GM23338 (cell line): ENCODE data around the gene PTOV1. TPM values are rescaled to one million over a fixed set of nuclear protein-coding genes. Genes with fewer than 3 reads are reported as not detected.

ENCODE experiments used
- EZH2 ChIP-seq: fragments of 200-600 bp; sonication (generic); IDR thresholded peaks from one replicate; pipeline ENCODE4 v1.8.0; 2017; ENCODE audit warnings: antibody characterized with exemption, mild to moderate bottlenecking, low read depth; ENCODE audit not compliant: unreplicated experiment
- EZH2phosphoT487 ChIP-seq: fragments of 200-600 bp; sonication (generic); IDR thresholded peaks from one replicate; pipeline ENCODE4 v1.8.1; 2018; ENCODE audit warnings: antibody characterized with exemption; ENCODE audit not compliant: unreplicated experiment
- JUNB ChIP-seq: IDR thresholded peaks from one replicate; pipeline ENCODE4 v1.6.1; 2016; ENCODE audit warnings: antibody characterized with exemption; ENCODE audit not compliant: unreplicated experiment
- POLR2AphosphoS5 ChIP-seq: IDR thresholded peaks from 2 replicates; pipeline ENCODE4 v1.6.1; 2016; ENCODE audit warnings: antibody characterized with exemption, low read depth
- STAT1 ChIP-seq: IDR thresholded peaks from one replicate; pipeline ENCODE4 v1.6.1; 2016; ENCODE audit warnings: antibody characterized with exemption; ENCODE audit not compliant: unreplicated experiment
- ZNF331 ChIP-seq: fragments of 250-450 bp; sonication (Bioruptor Pico); IDR thresholded peaks from 2 replicates; pipeline ENCODE4 v1.5.0; 2020; ENCODE audit warnings: low read depth, mild to moderate bottlenecking, moderate library complexity
- polyA plus RNA-seq: library from polyadenylated mRNA; unstranded; fragments of >200 nt; fragmentation: Nextera tagmentation; extraction: Ambion mirVana; gene quantifications from 2 replicates; pipeline ENCODE4 v1.2.1, GENCODE V29; 2016
- total RNA-seq: library from RNA; depleted of rRNA; stranded (reverse); fragments of >200 nt; shearing (Covaris generic); gene quantifications from 2 replicates; pipeline ENCODE4 v1.2.3, GENCODE V29; 2014
- TF ChIP-seq, protein P1 (sequence below): fragments of 250-450 bp; sonication (Bioruptor Pico); IDR thresholded peaks from 2 replicates; pipeline ENCODE4 v1.5.0; 2020; ENCODE audit warnings: mild to moderate bottlenecking, moderate library complexity
- TF ChIP-seq, protein P2 (sequence below), 2 experiments: fragments of 200-600 bp in 1 of 2; sonication (generic) in 1 of 2; conservative IDR thresholded peaks; 2 replicates each; pipeline versions ENCODE4 v1.5.1 to v1.6.1; 2016 to 2017; ENCODE audit warnings: antibody characterized with exemption in 2 of 2, low read depth in 2 of 2, mild to moderate bottlenecking in 2 of 2, moderate library complexity in 1 of 2

The PTOV1 gene
- total and polyA plus RNA-seq, 2 experiments from 2014 or later: 188 to 209 TPM

DNA sequence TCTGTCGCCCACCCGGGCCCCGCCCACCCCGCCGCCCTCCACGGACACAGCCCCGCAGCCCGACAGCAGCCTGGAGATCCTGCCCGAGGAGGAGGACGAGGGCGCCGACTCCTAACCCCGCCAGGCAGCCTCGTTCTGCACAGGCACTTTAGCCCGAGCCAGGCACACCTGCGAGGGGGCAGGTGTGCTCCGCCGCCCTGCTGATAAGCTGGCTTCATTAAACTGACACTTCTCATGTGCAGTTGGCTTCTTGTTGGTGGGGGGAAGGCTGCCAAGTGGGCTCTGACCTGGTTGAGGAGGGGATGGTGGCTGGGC lies 37.5 kb downstream of the PTOV1 start (continued):
- TF ChIP-seq, protein P1, sequence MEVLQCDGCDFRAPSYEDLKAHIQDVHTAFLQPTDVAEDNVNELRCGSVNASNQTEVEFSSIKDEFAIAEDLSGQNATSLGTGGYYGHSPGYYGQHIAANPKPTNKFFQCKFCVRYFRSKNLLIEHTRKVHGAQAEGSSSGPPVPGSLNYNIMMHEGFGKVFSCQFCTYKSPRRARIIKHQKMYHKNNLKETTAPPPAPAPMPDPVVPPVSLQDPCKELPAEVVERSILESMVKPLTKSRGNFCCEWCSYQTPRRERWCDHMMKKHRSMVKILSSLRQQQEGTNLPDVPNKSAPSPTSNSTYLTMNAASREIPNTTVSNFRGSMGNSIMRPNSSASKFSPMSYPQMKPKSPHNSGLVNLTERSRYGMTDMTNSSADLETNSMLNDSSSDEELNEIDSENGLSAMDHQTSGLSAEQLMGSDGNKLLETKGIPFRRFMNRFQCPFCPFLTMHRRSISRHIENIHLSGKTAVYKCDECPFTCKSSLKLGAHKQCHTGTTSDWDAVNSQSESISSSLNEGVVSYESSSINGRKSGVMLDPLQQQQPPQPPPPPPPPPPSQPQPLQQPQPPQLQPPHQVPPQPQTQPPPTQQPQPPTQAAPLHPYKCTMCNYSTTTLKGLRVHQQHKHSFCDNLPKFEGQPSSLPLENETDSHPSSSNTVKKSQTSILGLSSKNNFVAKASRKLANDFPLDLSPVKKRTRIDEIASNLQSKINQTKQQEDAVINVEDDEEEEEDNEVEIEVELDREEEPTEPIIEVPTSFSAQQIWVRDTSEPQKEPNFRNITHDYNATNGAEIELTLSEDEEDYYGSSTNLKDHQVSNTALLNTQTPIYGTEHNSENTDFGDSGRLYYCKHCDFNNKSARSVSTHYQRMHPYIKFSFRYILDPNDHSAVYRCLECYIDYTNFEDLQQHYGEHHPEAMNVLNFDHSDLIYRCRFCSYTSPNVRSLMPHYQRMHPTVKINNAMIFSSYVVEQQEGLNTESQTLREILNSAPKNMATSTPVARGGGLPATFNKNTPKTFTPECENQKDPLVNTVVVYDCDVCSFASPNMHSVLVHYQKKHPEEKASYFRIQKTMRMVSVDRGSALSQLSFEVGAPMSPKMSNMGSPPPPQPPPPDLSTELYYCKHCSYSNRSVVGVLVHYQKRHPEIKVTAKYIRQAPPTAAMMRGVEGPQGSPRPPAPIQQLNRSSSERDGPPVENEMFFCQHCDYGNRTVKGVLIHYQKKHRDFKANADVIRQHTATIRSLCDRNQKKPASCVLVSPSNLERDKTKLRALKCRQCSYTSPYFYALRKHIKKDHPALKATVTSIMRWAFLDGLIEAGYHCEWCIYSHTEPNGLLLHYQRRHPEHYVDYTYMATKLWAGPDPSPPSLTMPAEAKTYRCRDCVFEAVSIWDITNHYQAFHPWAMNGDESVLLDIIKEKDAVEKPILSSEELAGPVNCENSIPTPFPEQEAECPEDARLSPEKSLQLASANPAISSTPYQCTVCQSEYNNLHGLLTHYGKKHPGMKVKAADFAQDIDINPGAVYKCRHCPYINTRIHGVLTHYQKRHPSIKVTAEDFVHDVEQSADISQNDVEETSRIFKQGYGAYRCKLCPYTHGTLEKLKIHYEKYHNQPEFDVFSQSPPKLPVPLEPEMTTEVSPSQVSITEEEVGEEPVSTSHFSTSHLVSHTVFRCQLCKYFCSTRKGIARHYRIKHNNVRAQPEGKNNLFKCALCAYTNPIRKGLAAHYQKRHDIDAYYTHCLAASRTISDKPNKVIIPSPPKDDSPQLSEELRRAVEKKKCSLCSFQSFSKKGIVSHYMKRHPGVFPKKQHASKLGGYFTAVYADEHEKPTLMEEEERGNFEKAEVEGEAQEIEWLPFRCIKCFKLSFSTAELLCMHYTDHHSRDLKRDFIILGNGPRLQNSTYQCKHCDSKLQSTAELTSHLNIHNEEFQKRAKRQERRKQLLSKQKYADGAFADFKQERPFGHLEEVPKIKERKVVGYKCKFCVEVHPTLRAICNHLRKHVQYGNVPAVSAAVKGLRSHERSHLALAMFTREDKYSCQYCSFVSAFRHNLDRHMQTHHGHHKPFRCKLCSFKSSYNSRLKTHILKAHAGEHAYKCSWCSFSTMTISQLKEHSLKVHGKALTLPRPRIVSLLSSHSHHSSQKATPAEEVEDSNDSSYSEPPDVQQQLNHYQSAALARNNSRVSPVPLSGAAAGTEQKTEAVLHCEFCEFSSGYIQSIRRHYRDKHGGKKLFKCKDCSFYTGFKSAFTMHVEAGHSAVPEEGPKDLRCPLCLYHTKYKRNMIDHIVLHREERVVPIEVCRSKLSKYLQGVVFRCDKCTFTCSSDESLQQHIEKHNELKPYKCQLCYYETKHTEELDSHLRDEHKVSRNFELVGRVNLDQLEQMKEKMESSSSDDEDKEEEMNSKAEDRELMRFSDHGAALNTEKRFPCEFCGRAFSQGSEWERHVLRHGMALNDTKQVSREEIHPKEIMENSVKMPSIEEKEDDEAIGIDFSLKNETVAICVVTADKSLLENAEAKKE (CRISPR knock-in tag): no peak
- TF ChIP-seq EZH2phosphoT487: no peak
- TF ChIP-seq STAT1: no peak
- TF ChIP-seq JUNB: no peak
- TF ChIP-seq POLR2AphosphoS5: no peak
- TF ChIP-seq ZNF331: no peak
- TF ChIP-seq EZH2: no peak
- TF ChIP-seq, protein P2, sequence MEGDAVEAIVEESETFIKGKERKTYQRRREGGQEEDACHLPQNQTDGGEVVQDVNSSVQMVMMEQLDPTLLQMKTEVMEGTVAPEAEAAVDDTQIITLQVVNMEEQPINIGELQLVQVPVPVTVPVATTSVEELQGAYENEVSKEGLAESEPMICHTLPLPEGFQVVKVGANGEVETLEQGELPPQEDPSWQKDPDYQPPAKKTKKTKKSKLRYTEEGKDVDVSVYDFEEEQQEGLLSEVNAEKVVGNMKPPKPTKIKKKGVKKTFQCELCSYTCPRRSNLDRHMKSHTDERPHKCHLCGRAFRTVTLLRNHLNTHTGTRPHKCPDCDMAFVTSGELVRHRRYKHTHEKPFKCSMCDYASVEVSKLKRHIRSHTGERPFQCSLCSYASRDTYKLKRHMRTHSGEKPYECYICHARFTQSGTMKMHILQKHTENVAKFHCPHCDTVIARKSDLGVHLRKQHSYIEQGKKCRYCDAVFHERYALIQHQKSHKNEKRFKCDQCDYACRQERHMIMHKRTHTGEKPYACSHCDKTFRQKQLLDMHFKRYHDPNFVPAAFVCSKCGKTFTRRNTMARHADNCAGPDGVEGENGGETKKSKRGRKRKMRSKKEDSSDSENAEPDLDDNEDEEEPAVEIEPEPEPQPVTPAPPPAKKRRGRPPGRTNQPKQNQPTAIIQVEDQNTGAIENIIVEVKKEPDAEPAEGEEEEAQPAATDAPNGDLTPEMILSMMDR (conservative IDR thresholded peaks at IDR 0.05; ENCODE audit: low read depth in 2 of 2): no peak
